ENCODE results near the gene APH1B.

DNA sequence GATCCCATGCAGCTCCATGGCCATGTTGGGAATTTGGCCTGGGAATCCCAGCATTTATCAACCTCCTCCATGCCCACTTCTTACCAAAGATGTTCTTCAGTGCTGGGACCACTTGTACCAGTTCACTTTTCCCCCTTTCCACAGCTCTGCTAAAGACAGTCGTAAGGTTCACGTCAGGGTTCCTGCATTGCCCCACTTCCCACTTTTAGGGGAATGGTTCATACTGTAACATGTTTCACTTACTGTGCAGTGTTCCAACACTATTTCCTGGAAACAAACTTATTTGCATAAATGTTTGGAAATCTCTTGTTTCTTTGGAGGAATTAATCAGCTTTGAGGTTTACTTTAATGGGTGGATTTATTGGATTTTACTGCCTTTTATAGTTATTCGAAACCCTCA, 17.0 kb downstream of the APH1B start:
- TF ChIP-seq, protein P1, sequence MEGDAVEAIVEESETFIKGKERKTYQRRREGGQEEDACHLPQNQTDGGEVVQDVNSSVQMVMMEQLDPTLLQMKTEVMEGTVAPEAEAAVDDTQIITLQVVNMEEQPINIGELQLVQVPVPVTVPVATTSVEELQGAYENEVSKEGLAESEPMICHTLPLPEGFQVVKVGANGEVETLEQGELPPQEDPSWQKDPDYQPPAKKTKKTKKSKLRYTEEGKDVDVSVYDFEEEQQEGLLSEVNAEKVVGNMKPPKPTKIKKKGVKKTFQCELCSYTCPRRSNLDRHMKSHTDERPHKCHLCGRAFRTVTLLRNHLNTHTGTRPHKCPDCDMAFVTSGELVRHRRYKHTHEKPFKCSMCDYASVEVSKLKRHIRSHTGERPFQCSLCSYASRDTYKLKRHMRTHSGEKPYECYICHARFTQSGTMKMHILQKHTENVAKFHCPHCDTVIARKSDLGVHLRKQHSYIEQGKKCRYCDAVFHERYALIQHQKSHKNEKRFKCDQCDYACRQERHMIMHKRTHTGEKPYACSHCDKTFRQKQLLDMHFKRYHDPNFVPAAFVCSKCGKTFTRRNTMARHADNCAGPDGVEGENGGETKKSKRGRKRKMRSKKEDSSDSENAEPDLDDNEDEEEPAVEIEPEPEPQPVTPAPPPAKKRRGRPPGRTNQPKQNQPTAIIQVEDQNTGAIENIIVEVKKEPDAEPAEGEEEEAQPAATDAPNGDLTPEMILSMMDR (IDR thresholded peaks at IDR 0.05): no peak
- TF ChIP-seq POLR2A (IDR thresholded peaks at IDR 0.05) (no peak), EP300 (IDR thresholded peaks at IDR 0.05; ENCODE audit: low read depth) (no peak), POLR2AphosphoS5 (IDR thresholded peaks at IDR 0.05) (no peak)

Measured in transverse colon (tissue), 4 donors.